IMR-90 (cell line): ENCODE results near the gene CREB5.

Experiments
- RCOR1 ChIP-seq: IDR thresholded peaks from 2 replicates; pipeline ENCODE4 v1.6.1; 2012; ENCODE audit warnings: mild to moderate bottlenecking, low read length, improper control_type of control experiment; ENCODE audit not compliant: insufficient replicate concordance
- TF ChIP-seq, protein P1 (sequence below): fragments of 150-350 bp; IDR thresholded peaks from 2 replicates; pipeline ENCODE4 v1.6.1; 2017; ENCODE audit warnings: mild to moderate bottlenecking, antibody characterized with exemption, low read length, low read depth
- TF ChIP-seq, protein P2 (sequence below): conservative IDR thresholded peaks from 2 replicates; pipeline ENCODE4 v1.5.1; 2012; ENCODE audit warnings: mild to moderate bottlenecking, low read depth, low read length, improper control_type of control experiment

GRCh38 chr7:28564033-28564432, 151.7 kb downstream of the CREB5 start:
- TF ChIP-seq, protein P1, sequence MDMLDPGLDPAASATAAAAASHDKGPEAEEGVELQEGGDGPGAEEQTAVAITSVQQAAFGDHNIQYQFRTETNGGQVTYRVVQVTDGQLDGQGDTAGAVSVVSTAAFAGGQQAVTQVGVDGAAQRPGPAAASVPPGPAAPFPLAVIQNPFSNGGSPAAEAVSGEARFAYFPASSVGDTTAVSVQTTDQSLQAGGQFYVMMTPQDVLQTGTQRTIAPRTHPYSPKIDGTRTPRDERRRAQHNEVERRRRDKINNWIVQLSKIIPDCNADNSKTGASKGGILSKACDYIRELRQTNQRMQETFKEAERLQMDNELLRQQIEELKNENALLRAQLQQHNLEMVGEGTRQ = no peak
- TF ChIP-seq, protein P2, sequence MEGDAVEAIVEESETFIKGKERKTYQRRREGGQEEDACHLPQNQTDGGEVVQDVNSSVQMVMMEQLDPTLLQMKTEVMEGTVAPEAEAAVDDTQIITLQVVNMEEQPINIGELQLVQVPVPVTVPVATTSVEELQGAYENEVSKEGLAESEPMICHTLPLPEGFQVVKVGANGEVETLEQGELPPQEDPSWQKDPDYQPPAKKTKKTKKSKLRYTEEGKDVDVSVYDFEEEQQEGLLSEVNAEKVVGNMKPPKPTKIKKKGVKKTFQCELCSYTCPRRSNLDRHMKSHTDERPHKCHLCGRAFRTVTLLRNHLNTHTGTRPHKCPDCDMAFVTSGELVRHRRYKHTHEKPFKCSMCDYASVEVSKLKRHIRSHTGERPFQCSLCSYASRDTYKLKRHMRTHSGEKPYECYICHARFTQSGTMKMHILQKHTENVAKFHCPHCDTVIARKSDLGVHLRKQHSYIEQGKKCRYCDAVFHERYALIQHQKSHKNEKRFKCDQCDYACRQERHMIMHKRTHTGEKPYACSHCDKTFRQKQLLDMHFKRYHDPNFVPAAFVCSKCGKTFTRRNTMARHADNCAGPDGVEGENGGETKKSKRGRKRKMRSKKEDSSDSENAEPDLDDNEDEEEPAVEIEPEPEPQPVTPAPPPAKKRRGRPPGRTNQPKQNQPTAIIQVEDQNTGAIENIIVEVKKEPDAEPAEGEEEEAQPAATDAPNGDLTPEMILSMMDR = no peak
- TF ChIP-seq RCOR1 = no peak
